Stomach (tissue), 4 donors: Measurements from ENCODE around the gene CBX3.
"Not testable (repeated sequence)": the region's sequence is repeated elsewhere in the genome, so short reads cannot be mapped to it uniquely, and the experiment has no call there.

Source experiments
- POLR2A ChIP-seq, 4 donors: fragments of 450-650 bp; IDR thresholded peaks; one replicate each; pipeline ENCODE4 v1.6.1; 2016; ENCODE audit warnings: antibody characterized with exemption in 4 of 4, control low read depth in 2 of 4, mild to moderate bottlenecking in 1 of 4, moderate library complexity in 1 of 4
- TF ChIP-seq, protein P1 (sequence below), 7 experiments: fragments of 450-650 bp in 4 of 7; fragments of 200-600 bp in 3 of 7; sonication (generic) in 3 of 7; IDR thresholded peaks; one replicate each; pipeline ENCODE4 v1.5.1; 2016 to 2019; ENCODE audit warnings: antibody characterized with exemption in 7 of 7, control low read depth in 2 of 7, mild to moderate bottlenecking in 1 of 7

DNA sequence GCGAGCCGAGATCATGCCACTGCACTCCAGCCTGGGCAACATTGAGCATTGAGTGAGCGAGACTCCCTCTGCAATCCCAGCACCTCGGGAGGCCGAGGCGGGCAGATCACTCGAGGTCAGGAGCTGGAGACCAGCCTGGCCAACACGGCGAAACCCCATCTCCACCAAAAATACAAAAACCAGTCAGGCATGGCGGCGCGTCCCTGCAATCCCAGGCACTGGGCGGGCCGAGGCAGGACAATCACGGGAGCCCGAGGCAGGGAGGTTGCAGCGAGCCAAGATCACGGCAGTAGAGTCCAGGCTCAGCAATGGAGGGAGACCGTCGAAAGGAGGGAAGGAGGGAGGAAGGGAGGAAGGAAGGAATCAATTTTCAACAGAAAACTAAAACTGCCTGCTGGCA lies 24.3 kb upstream of the CBX3 start:
- TF ChIP-seq, protein P1, sequence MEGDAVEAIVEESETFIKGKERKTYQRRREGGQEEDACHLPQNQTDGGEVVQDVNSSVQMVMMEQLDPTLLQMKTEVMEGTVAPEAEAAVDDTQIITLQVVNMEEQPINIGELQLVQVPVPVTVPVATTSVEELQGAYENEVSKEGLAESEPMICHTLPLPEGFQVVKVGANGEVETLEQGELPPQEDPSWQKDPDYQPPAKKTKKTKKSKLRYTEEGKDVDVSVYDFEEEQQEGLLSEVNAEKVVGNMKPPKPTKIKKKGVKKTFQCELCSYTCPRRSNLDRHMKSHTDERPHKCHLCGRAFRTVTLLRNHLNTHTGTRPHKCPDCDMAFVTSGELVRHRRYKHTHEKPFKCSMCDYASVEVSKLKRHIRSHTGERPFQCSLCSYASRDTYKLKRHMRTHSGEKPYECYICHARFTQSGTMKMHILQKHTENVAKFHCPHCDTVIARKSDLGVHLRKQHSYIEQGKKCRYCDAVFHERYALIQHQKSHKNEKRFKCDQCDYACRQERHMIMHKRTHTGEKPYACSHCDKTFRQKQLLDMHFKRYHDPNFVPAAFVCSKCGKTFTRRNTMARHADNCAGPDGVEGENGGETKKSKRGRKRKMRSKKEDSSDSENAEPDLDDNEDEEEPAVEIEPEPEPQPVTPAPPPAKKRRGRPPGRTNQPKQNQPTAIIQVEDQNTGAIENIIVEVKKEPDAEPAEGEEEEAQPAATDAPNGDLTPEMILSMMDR (IDR thresholded peaks at IDR 0.05): not testable (repeated sequence)
- not testable (repeated sequence) for TF ChIP-seq POLR2A (IDR thresholded peaks at IDR 0.05)
